Activated CD4-positive, alpha-beta T cell treated with anti-CD3 and anti-CD28 coated beads, Interleukin-2, amount 50 U/mL, for 4 hours (primary cell): ENCODE results near the gene GUCA2B.
A peak's percentile ranks its signal among the peaks of the same experiment; 100 is the strongest.

Experiments used
- DNase-seq, 2 experiments: peaks; one replicate each; pipeline ENCODE4 v3.0.0-alpha.2; 2020

The GUCA2B gene

DNA sequence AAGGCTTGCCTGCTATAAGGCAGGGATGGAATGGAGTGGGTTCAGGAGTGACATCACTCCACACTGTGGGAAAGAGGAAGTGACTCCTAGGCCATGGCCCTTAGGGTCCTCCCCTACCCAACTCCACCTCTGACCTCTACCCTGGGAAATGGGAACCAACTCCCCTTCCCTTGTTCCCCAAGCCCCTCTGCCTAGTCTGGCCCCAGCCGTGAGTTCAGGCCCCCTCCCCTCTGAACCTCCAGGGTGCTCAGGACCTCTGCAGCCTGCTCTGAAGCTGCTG is 15.1 kb downstream of the GUCA2B start:
- DNase-seq = no peak

DNA sequence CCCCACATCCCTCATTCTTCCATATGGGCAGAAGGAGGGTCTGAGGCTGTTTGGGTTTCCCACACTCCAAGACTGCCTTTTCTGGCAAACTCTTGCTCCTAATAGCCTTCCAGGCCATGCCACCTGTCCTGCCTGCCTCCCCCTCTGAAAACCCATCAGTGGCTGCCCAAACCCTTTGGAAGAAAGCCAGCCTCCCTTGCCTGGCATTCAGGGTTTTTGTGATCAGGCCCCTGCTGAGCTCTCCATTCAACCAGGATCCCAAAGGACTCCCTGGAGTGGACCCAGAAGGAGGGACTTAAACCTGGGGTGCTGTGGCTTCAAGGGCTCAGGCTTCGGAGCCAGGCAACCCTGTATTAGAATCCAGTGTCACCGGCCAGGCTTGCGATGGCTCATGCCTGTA is 15.6 kb downstream of the GUCA2B start:
- DNase-seq = no peak

DNA sequence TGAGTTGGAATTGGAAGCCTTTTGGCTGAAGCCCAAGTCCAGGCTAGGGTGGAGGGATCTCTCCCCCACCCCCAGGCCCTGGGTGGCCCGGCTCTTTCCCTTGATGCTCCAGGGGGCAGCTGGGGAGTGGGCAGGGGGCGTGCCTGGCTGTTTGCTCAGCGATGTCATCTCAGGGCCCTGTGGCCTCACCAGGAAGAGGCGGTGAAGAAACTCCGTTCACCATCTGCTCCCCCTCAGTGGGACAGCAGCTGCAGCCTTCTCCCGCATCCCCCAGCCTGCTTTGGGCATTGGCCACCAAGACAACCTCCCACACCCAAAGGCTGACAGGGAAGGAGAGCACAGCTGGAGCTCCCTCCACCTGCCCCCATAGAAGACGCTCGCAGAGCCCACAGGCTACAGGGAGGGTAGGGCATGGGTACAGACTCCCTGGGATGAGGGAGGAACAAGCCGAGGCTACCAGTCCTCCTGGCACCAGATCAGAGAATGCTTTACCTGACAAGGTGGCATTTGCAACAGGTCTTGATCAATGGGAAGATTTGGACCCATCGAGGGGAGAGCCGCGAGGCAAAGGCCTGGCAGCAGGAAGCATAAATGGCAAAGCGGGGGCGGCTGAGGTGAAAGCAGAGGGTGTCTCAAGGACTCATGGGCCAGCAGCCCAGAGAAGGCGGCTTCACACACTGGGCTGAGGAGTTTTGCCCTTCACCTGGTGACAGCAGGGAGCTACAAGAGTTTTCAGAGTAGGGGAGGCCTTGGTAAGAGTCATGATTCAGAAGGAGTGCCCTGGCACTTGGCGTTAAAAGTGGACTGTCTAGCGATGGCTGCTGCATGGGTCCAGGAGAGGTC is 17.8 kb downstream of the GUCA2B start:
- DNase-seq = no peak

DNA sequence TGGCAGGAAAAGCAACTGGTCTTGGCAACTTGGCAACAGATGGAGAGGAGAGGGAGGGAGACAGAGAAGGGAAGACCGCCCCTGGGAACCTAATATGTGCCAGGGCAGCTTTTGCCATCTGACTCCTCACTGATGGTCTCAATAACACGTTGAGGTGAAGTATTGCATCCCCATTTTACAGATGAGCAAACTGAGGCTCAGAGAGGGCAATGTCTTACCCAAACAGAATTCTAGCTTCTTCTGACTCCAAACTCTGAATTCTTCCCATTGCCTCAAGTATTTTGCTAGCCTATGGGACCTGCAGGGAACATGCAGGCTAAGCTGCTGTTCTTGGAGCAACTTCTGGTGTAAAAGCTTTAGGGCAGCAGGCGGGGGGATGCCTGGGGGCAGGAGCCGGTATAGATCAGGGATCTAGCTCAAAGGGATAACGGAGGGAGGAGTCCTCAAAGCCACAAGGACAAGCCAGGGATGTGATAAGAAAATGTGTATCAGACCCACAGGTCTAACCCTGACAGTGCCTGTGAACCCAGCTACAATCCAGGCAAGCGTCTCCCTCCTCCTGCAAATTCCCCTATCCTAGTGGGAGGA is 18.6 kb downstream of the GUCA2B start:
- DNase-seq = no peak

DNA sequence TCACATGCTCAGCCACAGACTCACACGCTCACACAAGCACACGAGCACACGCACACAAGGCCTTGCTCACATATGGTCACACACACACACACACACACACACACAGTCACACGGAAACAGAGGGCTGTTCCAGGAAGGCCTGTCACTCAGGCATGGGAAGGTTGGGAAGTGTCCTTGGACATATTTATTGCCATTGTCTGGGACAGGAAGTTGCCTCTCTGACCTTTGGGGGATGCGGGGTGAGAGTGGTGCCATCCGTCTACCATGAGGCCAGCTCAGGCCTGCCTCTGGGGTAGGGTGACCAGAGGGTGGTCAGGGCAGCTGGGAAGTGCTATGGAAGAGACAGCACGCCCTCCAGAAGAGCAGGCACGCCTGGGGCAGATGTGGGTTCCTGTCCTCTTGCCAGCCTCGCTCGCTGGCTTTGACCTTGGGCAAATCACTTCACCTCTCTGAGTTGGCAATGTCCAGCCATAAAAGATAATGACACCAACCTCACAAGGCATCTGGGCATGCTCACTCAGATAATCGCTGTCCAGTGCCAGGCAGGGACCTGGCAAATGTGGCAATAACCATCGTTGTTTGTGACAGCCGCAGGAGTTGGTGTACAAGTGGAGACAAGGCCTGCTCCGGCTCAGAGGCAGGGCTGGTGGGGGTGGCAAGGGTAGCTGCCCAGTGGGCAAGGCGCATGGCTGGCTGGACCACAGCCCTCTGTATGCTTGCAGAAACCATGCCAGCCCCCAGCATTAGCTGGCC is 19.3 kb downstream of the GUCA2B start:
- no peak for DNase-seq

DNA sequence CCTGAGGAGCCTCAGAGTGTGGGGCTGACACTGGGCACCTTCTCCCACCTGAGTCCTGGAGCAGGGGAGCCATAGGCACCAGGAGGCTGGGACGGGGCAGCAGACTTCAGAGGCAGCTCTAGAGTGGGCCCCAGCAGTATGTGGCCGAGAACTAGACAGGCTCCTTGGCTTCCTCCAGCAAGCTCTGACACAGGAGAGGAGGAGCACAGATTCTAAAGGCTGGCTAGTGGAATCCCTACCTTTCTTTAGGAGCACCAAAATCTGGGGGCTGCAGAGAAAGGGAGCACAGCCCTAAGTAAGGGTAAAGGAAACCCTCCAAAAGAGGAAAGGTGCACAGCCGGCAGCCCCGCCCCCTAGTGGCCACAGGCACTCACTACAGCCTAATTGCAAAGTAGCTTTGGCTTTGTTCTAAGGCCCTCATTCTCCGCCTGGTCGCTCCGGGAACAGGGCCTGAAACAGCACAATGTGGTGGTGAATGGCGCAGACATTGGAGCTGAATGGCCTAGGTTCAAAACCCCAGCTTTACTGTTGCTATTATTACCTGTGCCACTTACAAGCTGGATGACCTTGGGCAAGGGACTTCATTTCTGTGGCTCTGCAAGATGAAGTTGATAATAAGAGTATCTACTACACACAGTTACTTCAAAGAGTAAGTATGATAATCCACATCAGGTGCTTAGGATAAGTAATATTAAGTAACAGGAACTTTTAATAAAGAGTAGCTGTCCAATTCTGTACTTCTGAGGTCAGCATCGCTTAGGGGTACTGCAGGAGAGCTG is 20.1 kb downstream of the GUCA2B start:
- DNase-seq = peak; percentile 52 to 64

DNA sequence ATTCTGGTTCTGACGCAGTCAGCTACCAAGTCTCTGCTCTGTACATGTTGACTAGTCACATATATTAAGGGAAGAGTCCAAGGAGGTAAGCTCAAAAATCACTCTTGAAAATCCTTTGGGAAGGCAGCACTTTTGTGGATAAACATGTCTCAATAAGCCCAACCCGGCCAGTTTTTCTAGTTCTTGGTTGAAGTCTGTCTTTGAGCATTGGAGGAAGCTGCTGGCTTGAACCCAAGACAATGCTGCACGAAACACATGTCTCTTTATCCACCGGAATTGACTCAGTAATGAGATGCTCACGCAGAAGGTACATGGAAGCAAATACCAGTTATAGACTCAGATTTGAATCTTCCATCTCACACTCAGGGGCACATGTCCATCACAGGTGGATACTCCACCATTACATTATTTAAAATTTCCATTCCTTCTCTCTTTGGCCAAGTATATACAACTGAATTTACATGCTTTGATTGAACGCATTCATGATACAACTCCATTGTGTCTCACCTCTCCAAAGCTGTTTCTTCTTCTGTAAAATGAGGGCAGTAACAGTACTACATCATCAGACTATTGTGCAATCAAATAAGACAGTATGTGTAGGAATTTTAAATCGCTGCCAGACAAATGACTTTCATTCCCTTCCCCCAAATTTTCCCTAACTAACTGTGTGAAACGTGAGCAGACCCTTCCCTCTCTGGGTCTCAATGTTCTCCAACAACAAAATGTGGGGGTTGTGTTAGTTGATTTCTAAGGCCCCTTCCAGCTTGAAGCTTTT is 20.9 kb downstream of the GUCA2B start:
- no peak for DNase-seq

DNA sequence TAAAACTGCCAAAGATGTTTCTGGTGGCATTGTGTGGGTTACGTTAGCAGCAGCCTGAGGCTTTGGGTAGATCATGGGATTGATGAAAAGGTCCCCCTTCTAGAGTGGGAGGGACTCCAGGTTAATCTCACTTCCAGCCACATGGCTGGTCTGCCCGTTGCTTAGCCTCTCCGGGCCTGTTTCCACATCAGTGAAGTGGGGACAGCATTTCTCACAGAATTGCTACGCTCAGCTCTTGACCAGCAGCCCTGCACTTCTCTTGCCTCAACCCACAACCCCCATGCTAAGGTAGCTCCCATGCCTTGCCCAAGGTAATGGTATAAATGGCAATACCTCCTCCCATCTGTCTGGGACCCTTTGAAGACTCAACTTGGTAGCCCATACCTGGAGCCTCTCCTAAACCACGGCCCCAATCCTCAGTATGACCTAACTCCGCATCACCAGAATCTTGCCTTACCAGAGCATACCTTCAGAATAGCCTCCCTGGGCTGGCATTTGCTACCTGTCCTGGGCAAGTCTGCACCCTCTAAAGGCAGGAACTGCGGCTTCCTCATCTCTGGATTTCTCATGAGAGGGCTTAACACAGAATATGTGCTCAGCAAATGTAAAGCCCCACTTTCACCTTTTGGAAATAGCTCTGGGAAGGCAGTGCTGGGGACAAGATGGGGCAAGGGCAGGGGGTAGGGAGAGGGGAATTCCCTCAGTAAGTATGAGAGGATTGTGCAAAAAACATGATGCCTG is 22.3 kb downstream of the GUCA2B start:
- no peak for DNase-seq

DNA sequence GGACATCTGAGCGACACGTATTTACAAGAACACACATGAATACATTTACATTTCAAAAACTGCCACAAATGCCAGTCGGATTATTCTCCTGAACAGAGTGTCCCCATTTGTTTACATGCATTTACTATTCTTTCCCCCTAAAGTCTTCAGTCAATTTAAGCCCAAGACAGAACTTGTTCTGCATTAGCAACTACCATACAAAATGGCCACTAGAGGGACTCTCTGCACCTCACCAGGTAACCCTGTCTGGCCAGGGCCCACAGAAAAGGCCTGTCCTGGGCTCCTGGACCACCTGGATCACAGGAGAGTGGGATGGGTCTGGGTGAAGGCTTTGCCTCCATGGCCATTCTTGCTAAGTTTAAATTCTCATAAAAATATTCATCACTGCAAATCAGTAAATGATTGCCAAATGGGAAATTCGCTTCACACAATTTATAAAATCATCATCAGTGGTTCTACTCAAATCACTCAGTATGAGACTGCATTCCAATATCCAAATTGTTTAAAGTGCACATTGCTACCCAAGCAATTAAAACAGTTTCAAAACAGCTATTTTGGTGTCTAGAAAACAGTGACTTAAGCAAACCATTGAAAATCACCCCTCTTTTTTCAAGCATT is 23.8 kb downstream of the GUCA2B start:
- no peak for DNase-seq

DNA sequence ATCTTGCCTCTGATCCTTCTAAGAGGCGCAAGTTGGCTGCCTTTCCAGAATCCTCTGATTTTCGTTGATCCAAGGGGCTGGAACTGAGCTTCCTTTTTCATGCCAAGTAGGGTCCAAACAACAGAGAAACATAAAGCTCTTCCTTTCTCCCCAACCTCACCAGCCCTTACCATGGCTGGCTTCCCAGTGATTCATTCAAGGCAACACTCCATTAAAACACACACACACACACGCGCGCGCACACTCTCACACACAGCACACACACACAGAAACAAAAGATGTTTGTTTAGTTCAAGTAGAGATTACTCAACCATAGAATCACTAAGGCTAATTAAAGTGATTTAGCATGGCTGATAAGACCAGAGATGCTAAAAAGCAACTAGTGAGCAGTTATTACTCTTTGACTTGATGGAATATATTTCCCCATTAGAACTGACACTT is 24.4 kb downstream of the GUCA2B start:
- DNase-seq = no peak

DNA sequence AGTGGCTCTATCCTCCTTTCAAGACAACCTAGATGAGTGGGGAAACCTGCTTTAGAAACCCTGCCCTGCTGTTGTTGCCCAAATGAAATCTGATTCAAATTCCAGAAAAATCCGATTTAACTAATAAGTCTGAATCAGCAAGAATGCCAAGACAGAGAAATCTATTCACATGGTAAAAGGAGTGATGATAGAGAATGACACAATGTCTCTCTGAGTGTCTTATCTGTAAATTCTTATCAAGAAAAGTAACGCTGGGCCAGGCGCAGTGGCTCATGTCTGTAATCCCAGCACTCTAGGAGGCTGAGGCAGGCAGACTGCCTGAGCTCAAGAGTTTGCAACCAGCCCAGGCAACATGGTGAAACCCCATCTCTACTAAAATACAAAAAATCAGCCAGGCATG is 25.0 kb downstream of the GUCA2B start:
- no peak for DNase-seq

DNA sequence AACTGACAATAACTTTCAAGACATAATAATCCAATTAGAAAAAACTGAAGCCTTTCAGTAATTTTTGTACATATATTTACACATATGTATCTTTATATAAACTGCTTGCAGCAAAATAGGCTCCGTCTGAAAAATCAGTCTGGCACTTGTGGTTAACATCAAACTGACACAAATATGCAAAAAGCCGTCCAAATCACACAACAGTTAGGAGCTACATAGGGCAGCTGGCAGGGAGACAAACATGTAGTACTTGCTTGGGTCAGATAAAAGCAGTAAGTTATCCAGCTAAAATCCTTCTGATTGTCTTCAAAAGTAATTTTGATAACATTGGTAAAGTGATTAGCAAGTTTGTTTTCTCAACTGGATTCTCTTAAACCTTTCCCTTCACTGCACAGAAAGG is 26.1 kb downstream of the GUCA2B start:
- DNase-seq = no peak

DNA sequence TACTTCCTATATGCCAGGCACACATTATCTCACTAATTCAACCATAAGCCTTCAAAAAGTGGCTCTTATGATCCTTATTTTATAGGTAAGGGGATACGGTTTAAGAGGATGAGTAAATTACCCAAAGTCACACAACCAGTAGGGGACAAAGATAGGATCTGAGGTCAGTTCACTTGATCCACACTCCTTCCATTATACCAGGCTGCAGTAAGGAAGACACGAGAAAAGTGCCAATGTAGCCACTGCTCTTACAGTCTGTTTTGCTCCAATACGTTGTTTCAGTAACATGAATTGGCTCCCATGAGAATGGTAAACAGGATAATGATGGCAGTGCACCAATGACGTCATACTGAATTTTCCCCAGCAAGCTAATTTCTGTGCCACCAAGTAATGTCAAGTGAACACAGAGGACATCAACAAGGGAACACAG is 26.7 kb downstream of the GUCA2B start:
- DNase-seq = no peak

DNA sequence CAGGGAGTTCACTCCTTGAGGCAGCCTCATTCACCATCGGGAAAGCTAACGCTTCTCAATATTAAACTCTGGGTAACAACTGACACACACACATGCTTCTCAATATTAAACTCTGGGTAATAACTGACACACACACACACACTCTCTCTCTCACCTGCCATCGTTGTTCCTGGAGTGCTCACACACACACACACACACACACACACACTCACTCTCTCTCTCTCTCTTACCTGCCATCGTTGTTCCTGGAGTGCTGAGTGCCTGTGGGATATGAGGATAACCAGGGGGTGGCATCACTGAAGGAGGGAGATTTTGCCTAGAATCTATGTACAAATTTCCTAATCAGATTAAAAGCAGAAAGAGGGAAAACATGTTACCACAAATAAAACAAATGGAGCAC is 28.5 kb downstream of the GUCA2B start:
- DNase-seq = no peak

DNA sequence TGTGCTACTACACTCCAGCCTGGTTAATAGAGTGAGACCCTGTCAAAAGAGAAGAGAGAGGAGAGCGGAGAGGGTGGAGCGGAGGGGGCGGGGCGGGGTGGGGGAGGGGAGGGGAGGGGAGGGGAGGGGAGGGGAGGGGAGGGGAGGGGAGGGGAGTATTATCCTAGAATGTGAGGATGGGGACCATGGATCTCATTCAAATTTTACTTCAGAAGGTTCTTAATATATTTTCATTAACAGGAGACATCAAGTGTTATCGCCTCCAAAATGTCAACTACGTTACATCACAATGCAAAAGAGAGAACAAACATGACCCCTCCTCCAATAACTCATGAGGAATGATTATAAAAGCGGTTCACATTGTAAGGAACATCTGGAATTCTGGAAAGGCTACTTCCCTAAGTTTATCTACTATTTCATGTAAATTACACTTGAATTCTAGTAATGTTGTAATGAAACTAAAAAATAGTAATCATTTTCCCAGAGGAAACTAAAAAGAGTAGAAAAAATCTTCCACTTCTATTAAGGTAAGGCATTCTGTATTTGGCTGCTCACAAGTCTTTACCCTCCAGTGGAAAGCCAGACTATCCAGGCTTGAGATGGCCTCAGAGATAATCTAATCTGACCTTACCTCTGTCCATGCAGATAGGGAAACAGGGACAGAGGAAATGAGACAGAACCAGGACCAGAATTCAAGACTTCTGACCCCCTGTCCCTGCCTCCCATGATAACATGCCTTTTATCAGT is 30.2 kb downstream of the GUCA2B start:
- DNase-seq = no peak

DNA sequence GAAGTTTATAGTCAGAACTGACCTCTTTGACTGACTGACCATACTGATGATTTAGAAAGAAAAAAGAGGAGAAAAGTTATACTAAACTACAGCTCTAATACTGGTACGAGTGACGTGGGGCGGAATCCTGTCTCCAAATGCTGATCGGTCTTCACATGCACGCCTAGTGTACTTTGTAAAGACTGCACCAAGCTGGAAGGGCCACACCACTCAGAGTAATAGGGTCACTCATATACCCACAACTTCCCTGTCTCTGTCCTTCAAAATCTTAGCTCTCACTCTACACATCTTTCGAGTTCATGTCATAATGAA is 30.7 kb downstream of the GUCA2B start:
- DNase-seq = no peak

DNA sequence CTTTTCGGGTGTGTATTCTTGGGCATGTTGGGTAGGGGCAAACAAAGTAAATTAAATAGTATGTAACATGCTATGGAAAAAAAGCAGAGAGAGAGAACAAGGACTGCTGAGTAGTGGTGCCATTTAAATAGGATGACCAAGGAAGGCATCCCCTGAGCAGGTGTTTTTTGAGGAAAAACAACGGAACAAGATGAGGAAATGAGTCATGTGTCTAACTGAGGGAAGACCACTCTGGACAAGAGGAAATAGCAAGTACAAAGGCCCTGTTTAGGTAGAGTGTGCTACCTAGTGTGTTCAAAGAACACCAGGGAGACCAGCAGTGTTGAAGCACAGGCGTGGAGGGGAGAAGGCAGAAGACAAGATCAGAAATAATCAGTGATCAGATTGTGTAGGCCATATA is 31.4 kb downstream of the GUCA2B start:
- no peak for DNase-seq

DNA sequence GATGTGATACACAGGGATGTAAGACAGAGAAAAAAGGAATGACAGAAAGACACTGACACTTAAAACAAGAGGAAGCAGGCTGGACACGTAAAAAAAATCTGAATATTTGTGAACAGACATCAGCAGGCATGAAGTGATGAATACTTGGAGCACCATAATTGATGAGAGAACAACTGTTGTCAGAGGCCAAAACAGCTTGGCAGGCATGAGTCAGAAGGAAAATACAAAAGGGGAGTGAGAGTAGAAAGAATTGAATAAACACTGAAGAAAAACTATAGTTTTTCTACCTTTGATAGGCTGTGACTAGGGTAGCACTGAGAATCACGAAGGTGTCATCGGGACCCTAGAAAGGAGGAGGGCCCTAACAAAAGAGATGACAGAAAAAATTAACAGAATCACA is 32.9 kb downstream of the GUCA2B start:
- no peak for DNase-seq

DNA sequence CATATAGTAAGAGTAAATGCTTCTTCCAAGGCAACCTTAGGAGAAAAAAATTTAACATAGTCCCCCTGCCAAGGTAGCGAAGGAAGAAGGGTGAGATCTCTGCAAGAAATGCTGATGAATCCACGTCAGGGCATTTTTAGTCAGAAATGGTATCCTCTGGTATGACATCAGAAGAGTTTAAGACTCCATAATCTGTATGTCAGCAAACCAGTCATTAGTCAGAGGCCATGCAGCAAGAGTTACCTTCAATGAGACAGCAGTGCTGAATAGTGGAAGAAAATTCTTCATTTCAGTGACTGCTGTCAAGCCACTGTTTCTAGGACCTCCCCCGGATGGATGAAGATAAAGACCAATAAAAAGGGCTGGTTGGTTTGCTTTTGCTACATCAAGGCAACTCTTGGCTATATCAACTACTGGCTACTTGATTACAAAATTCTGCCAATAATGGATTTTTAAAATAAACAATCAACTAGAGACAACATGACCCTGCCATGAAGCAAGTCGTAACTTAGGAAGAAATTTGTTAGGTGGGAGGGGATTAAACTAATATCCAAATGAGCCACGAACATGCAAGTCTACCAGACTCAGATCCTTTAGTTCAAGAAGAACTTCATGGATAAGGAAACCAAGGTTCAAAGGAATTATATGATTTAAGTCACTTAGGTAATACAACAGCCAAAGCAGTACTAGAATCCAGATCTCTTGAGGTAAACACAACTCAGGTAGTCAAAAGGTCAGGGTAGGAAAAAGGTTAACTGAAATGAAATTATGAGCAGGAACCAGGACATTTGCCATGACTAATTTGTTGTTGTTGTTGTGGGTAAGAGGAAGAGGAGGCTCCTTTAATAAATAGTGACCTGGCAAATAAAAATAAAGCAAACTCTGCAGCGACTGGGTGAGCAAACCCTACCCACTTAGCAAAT is 37.0 kb downstream of the GUCA2B start:
- DNase-seq = no peak

DNA sequence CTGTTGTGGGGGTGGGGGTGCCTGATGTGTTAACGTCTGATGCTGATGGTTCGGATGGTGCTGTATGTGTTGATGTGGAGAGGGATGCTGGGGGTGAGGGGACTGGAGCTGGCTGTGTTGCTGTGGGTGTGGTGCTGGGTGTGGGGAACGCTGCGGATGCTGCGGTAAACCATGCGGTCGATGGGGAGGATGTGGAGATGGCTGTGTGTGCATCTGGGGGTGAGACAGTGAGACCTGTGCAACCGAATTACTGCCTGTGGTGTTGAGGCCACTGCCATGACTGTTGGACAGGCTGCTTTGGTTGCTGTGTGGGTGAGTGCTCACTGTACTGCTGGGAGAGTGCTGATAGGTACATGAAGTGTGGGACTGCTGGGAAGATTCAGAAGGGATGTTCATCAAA is 38.1 kb downstream of the GUCA2B start:
- DNase-seq = no peak
